ENCODE measurements around the gene RORC.
A peak's percentile ranks its signal among the peaks of the same experiment; 100 is the strongest.

Gene RORC

GRCh38 chr1:151849126-151849525 is 17.5 kb upstream of the RORC start:
- DNase-seq (ENCODE audit: extremely low read depth in 1 of 2, low read depth in 1 of 2), result no peak

GRCh38 chr1:151847867-151848596 is 16.4 kb upstream of the RORC start:
- no peak for DNase-seq (ENCODE audit: extremely low read depth in 1 of 2, low read depth in 1 of 2)

- no peak for DNase-seq (ENCODE audit: extremely low read depth in 1 of 2, low read depth in 1 of 2)
Measured at GRCh38 chr1:151846686-151847237, 15.2 kb upstream of the RORC start.

- no peak for DNase-seq (ENCODE audit: extremely low read depth in 1 of 2, low read depth in 1 of 2)
Measured at GRCh38 chr1:151846062-151846568, 14.5 kb upstream of the RORC start.

GRCh38 chr1:151843398-151843797 is 11.8 kb upstream of the RORC start:
- DNase-seq (ENCODE audit: extremely low read depth in 1 of 2, low read depth in 1 of 2), result no peak

GRCh38 chr1:151841141-151841540 is 9.5 kb upstream of the RORC start:
- DNase-seq (ENCODE audit: extremely low read depth in 1 of 2, low read depth in 1 of 2), result no peak

GRCh38 chr1:151840421-151840820 is 8.8 kb upstream of the RORC start:
- DNase-seq (ENCODE audit: extremely low read depth in 1 of 2, low read depth in 1 of 2), result no peak

- DNase-seq (ENCODE audit: extremely low read depth in 1 of 2, low read depth in 1 of 2), result peak in 1 of 2 donors; percentile 44
Measured at GRCh38 chr1:151839457-151840403, 8.1 kb upstream of the RORC start, which contains the start of gene C2CD4D. C2CD4D (minus strand) TSS chr1:151839820; CDS start chr1:151838989, 831 bp downstream.

GRCh38 chr1:151839082-151839412 is 7.4 kb upstream of the RORC start:
- DNase-seq (ENCODE audit: extremely low read depth in 1 of 2, low read depth in 1 of 2), result no peak

GRCh38 chr1:151838222-151839081 is 6.8 kb upstream of the RORC start:
- DNase-seq (ENCODE audit: extremely low read depth in 1 of 2, low read depth in 1 of 2), result no peak

GRCh38 chr1:151837884-151838221 is 6.3 kb upstream of the RORC start:
- no peak for DNase-seq (ENCODE audit: extremely low read depth in 1 of 2, low read depth in 1 of 2)

GRCh38 chr1:151837197-151837596 is 5.6 kb upstream of the RORC start:
- no peak for DNase-seq (ENCODE audit: extremely low read depth in 1 of 2, low read depth in 1 of 2)

- no peak for DNase-seq (ENCODE audit: extremely low read depth in 1 of 2, low read depth in 1 of 2)
Measured at GRCh38 chr1:151835596-151835995, 4.0 kb upstream of the RORC start.

- DNase-seq (ENCODE audit: extremely low read depth in 1 of 2, low read depth in 1 of 2), result no peak
Measured at GRCh38 chr1:151834239-151834638, 2.6 kb upstream of the RORC start.

- DNase-seq (ENCODE audit: extremely low read depth in 1 of 2, low read depth in 1 of 2), result no peak
Measured at GRCh38 chr1:151833172-151833900, 1.7 kb upstream of the RORC start.

GRCh38 chr1:151832318-151832980 is 847 bp upstream of the RORC start:
- no peak for DNase-seq (ENCODE audit: extremely low read depth in 1 of 2, low read depth in 1 of 2)

- no peak for DNase-seq (ENCODE audit: extremely low read depth in 1 of 2, low read depth in 1 of 2)
Measured at GRCh38 chr1:151831256-151831591, 378 bp downstream of the RORC start.

- DNase-seq (ENCODE audit: extremely low read depth in 1 of 2, low read depth in 1 of 2), result no peak
Measured at GRCh38 chr1:151830055-151830454, 1.5 kb downstream of the RORC start.

GRCh38 chr1:151829352-151830046 is 2.1 kb downstream of the RORC start:
- no peak for DNase-seq (ENCODE audit: extremely low read depth in 1 of 2, low read depth in 1 of 2)

All from activated CD8-positive, alpha-beta memory T cell treated with anti-CD3 and anti-CD28 coated beads for 1 hour (primary cell).